ENCODE results near the gene DES. TPM values are rescaled to one million over a fixed set of nuclear protein-coding genes. Genes with fewer than 3 reads are reported as not detected.

The DES gene
- total and polyA plus RNA-seq, 2 of the 13 experiments (the other 11 are each of a cell fraction or from before 2014, with no cell fraction given) = not detected

- no peak for TF ChIP-seq ZC3H4 (CRISPR knock-in tag; IDR thresholded peaks at IDR 0.05; ENCODE audit: borderline replicate concordance)
- TF ChIP-seq TSC22D2 (CRISPR knock-in tag; IDR thresholded peaks at IDR 0.05; ENCODE audit: borderline replicate concordance) = 0 out of 2 replicates have a peak, but pooled peaks have one; percentile 23
- no peak for TF ChIP-seq ZNF224 (CRISPR knock-in tag; IDR thresholded peaks at IDR 0.05)
- no peak for TF ChIP-seq NR2F6 (IDR thresholded peaks at IDR 0.05)
- TF ChIP-seq NR2F6 (CRISPR knock-in tag; IDR thresholded peaks at IDR 0.05) = no peak
- no peak for TF ChIP-seq ATAD3A (CRISPR knock-in tag; IDR thresholded peaks at IDR 0.05)
- peak; percentile 98 for TF ChIP-seq ZNF574 (CRISPR knock-in tag; IDR thresholded peaks at IDR 0.05)
- peak; percentile 89 for TF ChIP-seq ZNF407 (CRISPR knock-in tag; IDR thresholded peaks at IDR 0.05; ENCODE audit: not compliant biosample characterization)
- peak; percentile 75 for TF ChIP-seq TFDP2 (CRISPR knock-in tag; IDR thresholded peaks at IDR 0.05)
- peak; percentile 91 for TF ChIP-seq MAX (IDR thresholded peaks at IDR 0.05)
- peak; percentile 63; the same call in 1 of the 2 replicates for TF ChIP-seq ETV6 (CRISPR knock-in tag; conservative IDR thresholded peaks at IDR 0.05)
- no peak for TF ChIP-seq ZNF234 (CRISPR knock-in tag; conservative IDR thresholded peaks at IDR 0.05)
- no peak for TF ChIP-seq KAT2B (IDR thresholded peaks at IDR 0.05; ENCODE audit: borderline replicate concordance, low read depth, low read length)
- TF ChIP-seq ZSCAN29 (CRISPR knock-in tag; conservative IDR thresholded peaks at IDR 0.05) = peak; percentile 65; the same call in 1 of the 2 replicates
- TF ChIP-seq JUN (CRISPR knock-in tag; IDR thresholded peaks at IDR 0.05) = peak; percentile 32; the same call in 1 of the 2 replicates
- no peak for TF ChIP-seq KDM5A (IDR thresholded peaks at IDR 0.05; ENCODE audit: borderline replicate concordance, low read length)
Observed at GRCh38 chr2:219388121-219388906, 29.9 kb upstream of the DES start (continued).

All from HepG2 (cell line).